Measurements from ENCODE around the gene FUCA2. TPM values are rescaled to one million over a fixed set of nuclear protein-coding genes. Genes with fewer than 3 reads are reported as not detected.

FUCA2 gene
- 53.3 to 54.2 TPM (median 54.1 TPM) in 5 replicates for total RNA-seq (2022; extraction: Qiagen RNA extraction)

GRCh38 chr6:143510991-143511891, at the start of gene FUCA2:
Gene FUCA2 (minus strand): TSS chr6:143511720. CDS start chr6:143511634, 86 bp downstream.

GRCh38 chr6:143450453-143451371, 60.8 kb downstream of the FUCA2 start, which contains the start of the genes ADAT2 and PEX3:
Gene ADAT2 (minus strand): TSS chr6:143450695. CDS start chr6:143450658, 37 bp downstream.
Gene PEX3 (plus strand): TSS chr6:143450805. CDS start chr6:143451043, 238 bp downstream.

Other genes starting within 250 kb of the FUCA2 start
- gene ADAT2, start 61.0 kb downstream of the FUCA2 start, total RNA-seq (2022; extraction: Qiagen RNA extraction): 3.5 to 4.4 TPM (median 4.0 TPM) in 5 replicates
- gene PEX3, start 60.9 kb downstream of the FUCA2 start, total RNA-seq (2022; extraction: Qiagen RNA extraction): 10.9 to 11.8 TPM (median 11.6 TPM) in 5 replicates
- 2.9 to 3.7 TPM (median 3.3 TPM) in 5 replicates for gene PHACTR2, start 166.2 kb upstream of the FUCA2 start, total RNA-seq (2022; extraction: Qiagen RNA extraction)

Data from A549 treated with CORT108297 at 1 μM for 4 hours (cell line).